ENCODE measurements around the gene BCKDHB. TPM values are rescaled to one million over a fixed set of nuclear protein-coding genes. Genes with fewer than 3 reads are reported as not detected.
"Not testable (repeated sequence)": the region's sequence is repeated elsewhere in the genome, so short reads cannot be mapped to it uniquely, and the experiment has no call there.

The BCKDHB gene
- total RNA-seq, 6 experiments from 2014 or later: 16.7 to 20.2 (median 18.7) TPM

DNA sequence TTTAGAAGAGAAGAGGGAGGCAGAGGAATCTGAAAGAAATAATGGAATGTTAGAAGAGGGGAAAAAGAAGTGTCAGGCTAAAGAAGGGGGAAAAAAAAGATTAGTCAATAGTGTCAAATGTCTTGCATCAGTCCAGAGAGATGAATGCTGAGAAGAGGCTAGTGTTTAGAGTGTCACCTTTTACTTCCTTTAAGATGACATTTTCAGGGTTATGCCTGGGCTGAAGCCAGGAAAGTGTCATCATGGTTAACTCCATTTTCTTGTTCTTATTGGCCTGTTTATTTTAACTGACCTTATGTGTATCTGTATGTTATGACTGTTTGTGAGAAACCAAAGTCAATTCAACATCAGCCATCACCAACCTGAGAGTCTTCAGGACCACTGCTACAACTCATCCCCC lies 15.0 kb upstream of the BCKDHB start:
- TF ChIP-seq, protein P1, sequence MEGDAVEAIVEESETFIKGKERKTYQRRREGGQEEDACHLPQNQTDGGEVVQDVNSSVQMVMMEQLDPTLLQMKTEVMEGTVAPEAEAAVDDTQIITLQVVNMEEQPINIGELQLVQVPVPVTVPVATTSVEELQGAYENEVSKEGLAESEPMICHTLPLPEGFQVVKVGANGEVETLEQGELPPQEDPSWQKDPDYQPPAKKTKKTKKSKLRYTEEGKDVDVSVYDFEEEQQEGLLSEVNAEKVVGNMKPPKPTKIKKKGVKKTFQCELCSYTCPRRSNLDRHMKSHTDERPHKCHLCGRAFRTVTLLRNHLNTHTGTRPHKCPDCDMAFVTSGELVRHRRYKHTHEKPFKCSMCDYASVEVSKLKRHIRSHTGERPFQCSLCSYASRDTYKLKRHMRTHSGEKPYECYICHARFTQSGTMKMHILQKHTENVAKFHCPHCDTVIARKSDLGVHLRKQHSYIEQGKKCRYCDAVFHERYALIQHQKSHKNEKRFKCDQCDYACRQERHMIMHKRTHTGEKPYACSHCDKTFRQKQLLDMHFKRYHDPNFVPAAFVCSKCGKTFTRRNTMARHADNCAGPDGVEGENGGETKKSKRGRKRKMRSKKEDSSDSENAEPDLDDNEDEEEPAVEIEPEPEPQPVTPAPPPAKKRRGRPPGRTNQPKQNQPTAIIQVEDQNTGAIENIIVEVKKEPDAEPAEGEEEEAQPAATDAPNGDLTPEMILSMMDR (IDR thresholded peaks at IDR 0.05): no peak
- no peak for DNase-seq
- Mint-ChIP-seq H3K4me3 (no peak overlapping the region), H3K9me3 (no peaks in the 10 kb centered on the region), H3K27ac (no peak overlapping the region), H3K27me3 (ENCODE audit: insufficient read depth) (peaks cover 14% of the 10 kb centered on the region), H3K36me3 (ENCODE audit: low read depth) (no peaks in the 10 kb centered on the region), H3K4me1 (ENCODE audit: low read depth) (no peaks in the 10 kb centered on the region)

DNA sequence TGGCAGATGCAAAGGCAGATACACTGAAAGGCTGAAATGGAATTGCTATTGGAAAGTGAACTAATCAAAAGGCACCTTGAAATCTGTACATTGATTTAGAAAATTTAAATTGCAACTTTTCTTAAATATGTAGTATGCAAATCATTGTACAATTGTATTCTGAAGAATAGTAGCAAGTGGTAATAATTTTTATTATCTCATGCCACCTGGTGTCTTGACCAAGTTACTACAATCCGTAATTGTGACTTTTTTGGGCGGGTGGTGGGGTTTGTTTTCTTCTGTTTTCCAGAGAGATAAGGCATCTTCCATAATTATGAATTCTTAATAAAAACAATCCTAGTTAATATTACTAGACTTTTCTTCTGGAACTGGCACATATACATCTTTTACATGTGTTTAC lies 12.5 kb upstream of the BCKDHB start:
- H3K27ac Mint-ChIP-seq: no peak overlapping the region
- no peaks in the 10 kb centered on the region for H3K4me1 Mint-ChIP-seq (ENCODE audit: low read depth)
- H3K4me3 Mint-ChIP-seq: no peak overlapping the region
- H3K36me3 Mint-ChIP-seq (ENCODE audit: low read depth): no peaks in the 10 kb centered on the region
- DNase-seq: peak; percentile 18
- H3K9me3 Mint-ChIP-seq: no peaks in the 10 kb centered on the region
- H3K27me3 Mint-ChIP-seq (ENCODE audit: insufficient read depth): peaks cover 6% of the 10 kb centered on the region
- TF ChIP-seq, protein P1 (IDR thresholded peaks at IDR 0.05): peak; percentile 83

DNA sequence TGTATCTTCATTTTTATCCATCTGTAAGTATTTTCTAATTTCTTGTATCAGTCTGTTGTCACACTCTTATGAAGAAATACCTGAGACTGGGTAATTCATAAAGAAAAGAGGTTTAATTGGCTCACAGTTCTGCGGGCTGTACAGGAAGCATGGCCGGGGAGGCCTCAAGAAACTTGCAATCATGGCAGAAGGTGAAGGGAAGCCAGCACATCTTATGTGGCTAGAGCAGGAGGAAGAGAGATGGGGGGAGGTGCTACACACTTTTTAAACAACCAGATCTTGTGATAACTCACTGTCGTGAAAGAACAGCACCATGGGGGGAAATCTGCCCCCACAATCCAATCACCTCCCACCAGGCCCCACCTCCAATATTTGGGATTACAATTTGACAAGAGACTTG lies 10.9 kb upstream of the BCKDHB start:
- DNase-seq: no peak

DNA sequence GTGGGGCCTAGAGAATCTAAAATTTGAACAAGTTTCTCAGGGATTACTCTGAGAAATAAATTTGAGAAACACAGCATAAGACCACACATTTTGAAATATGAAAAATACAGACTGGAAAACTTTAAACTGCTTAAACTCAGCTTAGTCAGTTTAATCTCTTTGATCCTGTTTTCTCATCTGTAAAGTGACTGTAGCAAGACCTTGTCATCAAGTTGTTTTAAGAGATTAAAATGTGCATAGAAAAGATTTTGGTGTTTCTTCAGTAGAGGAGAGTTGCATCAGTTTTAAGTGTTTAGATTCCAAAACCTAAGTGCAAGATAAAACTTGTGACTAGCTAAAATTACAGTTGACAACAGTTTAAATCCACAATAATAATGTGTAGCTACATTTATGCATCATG lies 8.1 kb upstream of the BCKDHB start:
- Mint-ChIP-seq H3K36me3 (ENCODE audit: low read depth) (no peaks in the 10 kb centered on the region), H3K4me1 (ENCODE audit: low read depth) (no peaks in the 10 kb centered on the region), H3K27ac (no peak overlapping the region), H3K27me3 (ENCODE audit: insufficient read depth) (peaks cover 1% of the 10 kb centered on the region; the same call in 1 of the 2 replicates), H3K9me3 (no peaks in the 10 kb centered on the region), H3K4me3 (no peak overlapping the region)
- DNase-seq: no peak
- TF ChIP-seq, protein P1 (IDR thresholded peaks at IDR 0.05): no peak

More for the DNA sequence above, 10.9 kb upstream of the BCKDHB start:
- H3K4me1 Mint-ChIP-seq (ENCODE audit: low read depth): no peaks in the 10 kb centered on the region
- TF ChIP-seq, protein P1 (IDR thresholded peaks at IDR 0.05): no peak
- no peak overlapping the region for H3K4me3 Mint-ChIP-seq
- H3K36me3 Mint-ChIP-seq (ENCODE audit: low read depth): no peaks in the 10 kb centered on the region
- H3K27me3 Mint-ChIP-seq (ENCODE audit: insufficient read depth): no peaks in the 10 kb centered on the region; the same call in none of the 2 replicates
- no peaks in the 10 kb centered on the region for H3K9me3 Mint-ChIP-seq
- no peak overlapping the region for H3K27ac Mint-ChIP-seq

DNA sequence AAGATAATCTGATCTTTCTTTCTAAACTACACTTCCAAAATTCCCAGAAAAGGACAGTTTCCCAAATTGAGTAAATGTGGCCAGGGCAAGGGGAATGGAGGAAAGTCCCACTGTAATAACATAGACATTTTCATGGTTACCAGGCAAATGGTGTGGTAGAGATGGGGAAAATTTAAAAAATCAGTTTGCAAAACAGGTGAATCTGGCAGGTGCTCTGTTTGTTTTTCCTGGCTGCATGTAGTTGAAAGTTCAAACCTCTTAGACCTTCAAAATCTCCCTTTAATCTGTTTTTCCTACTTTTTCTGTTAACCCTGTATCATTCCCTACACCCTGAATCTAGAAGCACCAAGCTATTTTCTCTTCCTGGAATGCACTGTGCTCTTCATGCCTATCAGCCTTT lies 2.0 kb upstream of the BCKDHB start:
- Mint-ChIP-seq H3K36me3 (ENCODE audit: low read depth) (no peaks in the 10 kb centered on the region), H3K4me3 (no peak overlapping the region), H3K27ac (no peak overlapping the region), H3K27me3 (ENCODE audit: insufficient read depth) (peaks cover 1% of the 10 kb centered on the region), H3K9me3 (no peaks in the 10 kb centered on the region), H3K4me1 (ENCODE audit: low read depth) (peaks cover 26% of the 10 kb centered on the region)
- TF ChIP-seq, protein P1 (IDR thresholded peaks at IDR 0.05): no peak
- DNase-seq: no peak

DNA sequence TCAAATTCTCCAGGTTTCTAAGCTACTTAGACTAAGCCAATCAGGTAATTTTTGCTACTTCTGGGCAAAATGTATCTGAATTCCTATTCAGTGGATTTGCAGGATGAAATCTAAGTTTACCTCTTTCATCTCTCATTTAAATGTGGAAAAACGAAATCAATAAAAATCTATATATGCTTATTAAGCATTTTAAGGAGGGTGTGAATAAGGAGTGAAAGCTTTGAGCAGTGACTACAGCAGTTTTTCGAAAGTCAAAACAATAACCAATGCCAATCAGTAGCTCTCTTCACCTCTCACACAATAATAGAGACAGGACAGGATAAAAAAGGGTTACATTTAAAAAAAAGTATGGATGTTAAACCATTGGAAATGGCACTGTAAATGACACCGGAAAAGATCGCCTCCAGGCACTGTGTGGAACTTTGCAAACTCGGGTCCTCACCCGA lies 476 bp upstream of the BCKDHB start:
- TF ChIP-seq, protein P1 (IDR thresholded peaks at IDR 0.05): no peak

DNA sequence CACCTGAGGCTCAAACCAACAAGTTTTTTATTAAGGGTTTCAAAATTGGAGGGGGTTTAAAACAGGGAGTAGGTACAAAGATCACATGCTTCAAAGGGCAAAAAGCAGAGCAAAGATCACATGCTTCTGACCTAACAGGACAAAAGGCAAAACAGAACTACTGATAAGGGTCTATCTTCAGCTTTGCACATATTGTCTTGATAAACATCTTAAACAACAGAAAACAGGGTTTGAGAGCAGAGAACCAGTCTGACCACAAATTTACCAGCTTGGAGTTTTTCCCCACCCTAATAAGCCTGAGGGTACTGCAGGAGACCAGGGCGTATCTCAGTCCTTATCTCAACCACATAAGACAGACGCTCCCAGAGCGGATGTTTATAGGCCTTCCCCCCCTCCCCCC lies 16.1 kb downstream of the BCKDHB start:
- Mint-ChIP-seq H3K36me3 (ENCODE audit: low read depth) (peaks cover 45% of the 10 kb centered on the region), H3K9me3 (peaks cover 23% of the 10 kb centered on the region)
- H3K27ac Mint-ChIP-seq; H3K4me1 Mint-ChIP-seq (ENCODE audit: low read depth); DNase-seq; H3K4me3 Mint-ChIP-seq; H3K27me3 Mint-ChIP-seq (ENCODE audit: insufficient read depth): not testable (repeated sequence)

More for the DNA sequence above, 476 bp upstream of the BCKDHB start:
- Mint-ChIP-seq H3K36me3 (ENCODE audit: low read depth) (no peaks in the 10 kb centered on the region), H3K9me3 (no peaks in the 10 kb centered on the region), H3K27ac (peak overlapping the region; percentile 68), H3K27me3 (ENCODE audit: insufficient read depth) (peaks cover 1% of the 10 kb centered on the region), H3K4me1 (ENCODE audit: low read depth) (peaks cover 26% of the 10 kb centered on the region), H3K4me3 (peak overlapping the region; percentile 93)
- no peak for DNase-seq

Data from HFFc6 (cell line).